Psoas muscle (tissue), 8 donors: ENCODE results near the gene RGL3. TPM values are rescaled to one million over a fixed set of nuclear protein-coding genes. Genes with fewer than 3 reads are reported as not detected.
"Not testable (repeated sequence)": the region's sequence is repeated elsewhere in the genome, so short reads cannot be mapped to it uniquely, and the experiment has no call there.

Source experiments
- ATAC-seq, 4 donors: fragments of 200-7000 bp; cut with Tn5 transposase; one replicate each; pipeline ENCODE4 v1.9.1; 2020; ENCODE audit warnings: moderate library complexity in 3 of 4, mild to moderate bottlenecking in 2 of 4
- DNase-seq, 2 donors: peaks; one replicate each; pipeline ENCODE4 v3.0.0-alpha.2; 2020
- H3K27ac ChIP-seq: fragments of 200-600 bp; one replicate; pipeline ENCODE4 v1.8.0; 2022
- H3K27me3 ChIP-seq, 3 donors: fragments of 200-600 bp in 1 of 3; one replicate each; pipeline versions ENCODE4 v1.6.1 to v1.8.0; 2013 to 2022; ENCODE audit warnings: low read length in 2 of 3, mild to moderate bottlenecking in 2 of 3, moderate library complexity in 1 of 3; ENCODE audit not compliant: insufficient read depth in 3 of 3
- H3K36me3 ChIP-seq, 2 donors: fragments of 200-600 bp in 1 of 2; one replicate each; pipeline versions ENCODE4 v1.6.1 to v1.8.0; 2013 to 2022; ENCODE audit warnings: low read depth in 1 of 2, mild to moderate bottlenecking in 1 of 2, moderate library complexity in 1 of 2; ENCODE audit not compliant: insufficient read depth in 1 of 2
- H3K4me1 ChIP-seq: fragments of 200-600 bp; one replicate; pipeline ENCODE4 v1.8.0; 2022
- H3K4me3 ChIP-seq: fragments of 200-600 bp; one replicate; pipeline ENCODE4 v1.8.0; 2022; ENCODE audit warnings: mild to moderate bottlenecking
- H3K9me3 ChIP-seq: fragments of 200-600 bp; one replicate; pipeline ENCODE4 v1.8.0; 2022
- WGBS, 3 donors: extraction: QIAGEN DNeasy Blood & Tissue Kit; methylation state at CpG; one replicate each; pipeline versions ENCODE4 v1.1.6 to v1.1.7; 2013; 5-methylcytosine and 5-hydroxymethylcytosine counted together
- intact Hi-C, 2 donors: fragments of 100-400 bp; cut with DNase I; formaldehyde crosslinking; loops; one replicate each; pipeline versions ENCODE4 v1.11.0 to v1.14.2; 2022
- polyA plus RNA-seq, 3 donors: library from polyadenylated mRNA; stranded (reverse); fragments of 200-250 nt; gene quantifications; one replicate each; pipeline ENCODE4 v1.2.3, GENCODE V29; 2013
- total RNA-seq, 4 donors: library from RNA; stranded (reverse); fragmentation: NEBNext Ultra II Directional in 2 of 4; extraction: Animal tissue kit (Norgen Biotek cat#: 25700) in 2 of 4; gene quantifications; one replicate each; pipeline versions ENCODE4 v1.2.1 to v1.2.4, GENCODE V29; 2021 to 2023
- TF ChIP-seq, protein P1 (sequence below): fragments of 200-600 bp; IDR thresholded peaks from one replicate; pipeline ENCODE4 v1.8.0; 2022; ENCODE audit warnings: antibody characterized with exemption
- donor health status: healthy with polysubstance abuse.
- donor health status: DM: no; HTN: no; CAD: no; lungs with moderate emphysema.
- donor health status: Bipolar disorder and iron deficiency.
- donor health status: healthy.
- donor health status: DM: yes; HTN: yes; CAD: no.
- donor health status: DM: no; HTN: no; CAD: no.
- donor health status: DM: no; HTN: no; CAD: no.
- donor health status: DM: yes; HTN: yes; CAD: no.

The RGL3 gene
- total and polyA plus RNA-seq, 7 donors = 1.2 to 6.4 (median 2.2) TPM

DNA sequence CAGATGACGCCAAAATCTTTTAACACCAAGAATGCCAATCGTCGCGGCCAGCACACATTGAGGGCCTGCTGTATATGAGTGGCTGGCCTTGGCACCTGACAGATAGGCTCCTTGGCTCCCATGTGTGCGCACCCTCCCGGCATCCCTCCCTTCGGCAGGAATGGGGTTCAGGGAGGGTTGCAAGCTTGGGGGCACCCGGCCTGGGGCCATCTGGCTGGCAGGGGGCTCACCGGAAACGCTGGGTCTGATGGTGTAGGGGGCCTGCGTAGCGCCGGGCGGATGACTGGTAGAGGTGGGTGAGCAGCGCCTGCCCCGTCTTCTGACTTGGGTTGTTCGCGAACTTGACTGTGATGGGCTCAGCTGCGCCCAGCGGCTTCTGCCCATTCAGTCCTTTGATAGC lies 38.7 kb upstream of the RGL3 start:
- Histone ChIP-seq H3K27me3 (peaks cover 0 to 33% (median 13%) of the 10 kb centered on the region in 3 donors), H3K27ac (no peak overlapping the region), H3K36me3 (no peaks in the 10 kb centered on the region), H3K4me1 (no peaks in the 10 kb centered on the region), H3K9me3 (no peaks in the 10 kb centered on the region), H3K4me3 (no peak overlapping the region)
- WGBS, 3 donors = 82 to 85% (median 83%) methylated on average over 20 of the region's 20 CpGs
- DNase-seq (no peak), ATAC-seq (no peak)
- TF ChIP-seq, protein P1, sequence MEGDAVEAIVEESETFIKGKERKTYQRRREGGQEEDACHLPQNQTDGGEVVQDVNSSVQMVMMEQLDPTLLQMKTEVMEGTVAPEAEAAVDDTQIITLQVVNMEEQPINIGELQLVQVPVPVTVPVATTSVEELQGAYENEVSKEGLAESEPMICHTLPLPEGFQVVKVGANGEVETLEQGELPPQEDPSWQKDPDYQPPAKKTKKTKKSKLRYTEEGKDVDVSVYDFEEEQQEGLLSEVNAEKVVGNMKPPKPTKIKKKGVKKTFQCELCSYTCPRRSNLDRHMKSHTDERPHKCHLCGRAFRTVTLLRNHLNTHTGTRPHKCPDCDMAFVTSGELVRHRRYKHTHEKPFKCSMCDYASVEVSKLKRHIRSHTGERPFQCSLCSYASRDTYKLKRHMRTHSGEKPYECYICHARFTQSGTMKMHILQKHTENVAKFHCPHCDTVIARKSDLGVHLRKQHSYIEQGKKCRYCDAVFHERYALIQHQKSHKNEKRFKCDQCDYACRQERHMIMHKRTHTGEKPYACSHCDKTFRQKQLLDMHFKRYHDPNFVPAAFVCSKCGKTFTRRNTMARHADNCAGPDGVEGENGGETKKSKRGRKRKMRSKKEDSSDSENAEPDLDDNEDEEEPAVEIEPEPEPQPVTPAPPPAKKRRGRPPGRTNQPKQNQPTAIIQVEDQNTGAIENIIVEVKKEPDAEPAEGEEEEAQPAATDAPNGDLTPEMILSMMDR = no peak
- intact Hi-C loops = no loop called here

DNA sequence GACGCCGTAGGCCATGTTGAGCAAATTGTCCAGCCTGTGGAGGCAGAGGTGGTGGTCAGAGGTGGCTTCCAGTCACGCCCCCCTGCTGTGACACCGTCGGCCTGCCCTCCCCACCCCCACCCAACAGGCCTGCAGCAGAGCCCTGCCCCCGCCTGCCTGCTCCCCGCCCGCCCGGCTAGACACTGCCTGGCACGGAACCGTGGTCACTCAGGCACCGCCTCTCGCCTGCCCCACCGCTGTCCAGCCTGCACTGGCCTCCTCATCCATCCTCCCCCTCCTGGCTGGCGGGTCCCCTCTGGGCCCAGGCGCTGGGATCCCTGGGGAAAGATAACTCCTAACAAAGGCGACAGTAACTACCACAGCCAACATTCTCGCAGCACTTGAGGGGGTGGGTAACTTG lies 38.0 kb upstream of the RGL3 start:
- H3K27me3 ChIP-seq = peaks cover 0 to 36% (median 17%) of the 10 kb centered on the region in 3 donors
- no peaks in the 10 kb centered on the region for H3K36me3 ChIP-seq
- intact Hi-C loops = no loop called here
- no peak for DNase-seq
- TF ChIP-seq, protein P1 = no peak
- no peak overlapping the region for H3K27ac ChIP-seq
- no peak overlapping the region for H3K4me3 ChIP-seq
- ATAC-seq = no peak
- no peaks in the 10 kb centered on the region for H3K4me1 ChIP-seq
- H3K9me3 ChIP-seq = no peaks in the 10 kb centered on the region
- WGBS, 3 donors = 9 to 15% (median 12%) methylated on average over 14 to 18 of the region's 18 CpGs

DNA sequence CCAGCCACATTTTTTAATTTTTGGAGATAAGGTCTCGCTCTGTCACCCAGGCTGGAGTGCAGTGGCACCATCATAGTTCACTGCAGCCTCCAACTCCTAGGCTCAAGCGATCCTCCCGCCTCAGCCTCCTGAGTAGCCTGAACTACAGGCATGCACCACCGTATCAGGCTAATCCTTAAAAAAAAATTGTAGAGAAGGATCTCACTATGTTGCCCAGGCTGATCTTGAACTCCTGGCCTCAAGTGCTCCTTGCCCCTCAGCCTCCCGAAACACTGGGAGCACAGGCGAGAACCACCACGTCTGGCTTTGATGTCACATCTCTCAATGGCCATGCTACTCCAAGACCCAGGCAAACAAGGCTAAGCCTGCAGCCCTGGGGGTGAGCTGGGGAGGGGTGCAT lies 37.5 kb upstream of the RGL3 start:
- intact Hi-C loops = no loop called here

DNA sequence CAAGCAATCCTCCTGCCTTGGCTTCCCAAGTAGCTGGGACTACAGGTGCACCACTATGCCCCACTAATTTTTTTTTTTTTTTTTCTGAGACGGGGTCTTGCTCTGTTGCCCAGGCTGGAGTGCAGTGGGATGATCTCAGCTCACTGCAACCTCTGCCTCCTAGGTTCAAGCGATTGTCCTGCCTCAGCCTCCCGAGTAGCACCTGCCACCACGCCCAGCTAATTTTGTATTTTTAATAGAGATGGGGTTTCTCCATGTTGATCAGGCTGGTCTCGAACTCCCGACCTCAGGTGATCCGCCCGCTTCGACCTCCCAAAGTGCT lies 36.1 kb upstream of the RGL3 start:
- H3K9me3 ChIP-seq, H3K27ac ChIP-seq, H3K4me3 ChIP-seq, H3K36me3 ChIP-seq, ATAC-seq, H3K4me1 ChIP-seq, DNase-seq, intact Hi-C loops: not testable (repeated sequence)
- peaks cover 0 to 31% (median 14%) of the 10 kb centered on the region in 3 donors for H3K27me3 ChIP-seq
- 83 to 92% (median 89%) methylated on average over 9 of the region's 9 CpGs for WGBS, 3 donors

More for the DNA sequence above, 37.5 kb upstream of the RGL3 start:
- H3K36me3 ChIP-seq = no peaks in the 10 kb centered on the region
- DNase-seq = no peak
- no peaks in the 10 kb centered on the region for H3K4me1 ChIP-seq
- H3K4me3 ChIP-seq = no peak overlapping the region
- ATAC-seq = no peak
- no peak overlapping the region for H3K27ac ChIP-seq
- WGBS, 3 donors = 82 to 86% (median 86%) methylated on average over 7 of the region's 7 CpGs
- peaks cover 0 to 36% (median 17%) of the 10 kb centered on the region in 3 donors for H3K27me3 ChIP-seq
- no peaks in the 10 kb centered on the region for H3K9me3 ChIP-seq
- TF ChIP-seq, protein P1 = no peak

DNA sequence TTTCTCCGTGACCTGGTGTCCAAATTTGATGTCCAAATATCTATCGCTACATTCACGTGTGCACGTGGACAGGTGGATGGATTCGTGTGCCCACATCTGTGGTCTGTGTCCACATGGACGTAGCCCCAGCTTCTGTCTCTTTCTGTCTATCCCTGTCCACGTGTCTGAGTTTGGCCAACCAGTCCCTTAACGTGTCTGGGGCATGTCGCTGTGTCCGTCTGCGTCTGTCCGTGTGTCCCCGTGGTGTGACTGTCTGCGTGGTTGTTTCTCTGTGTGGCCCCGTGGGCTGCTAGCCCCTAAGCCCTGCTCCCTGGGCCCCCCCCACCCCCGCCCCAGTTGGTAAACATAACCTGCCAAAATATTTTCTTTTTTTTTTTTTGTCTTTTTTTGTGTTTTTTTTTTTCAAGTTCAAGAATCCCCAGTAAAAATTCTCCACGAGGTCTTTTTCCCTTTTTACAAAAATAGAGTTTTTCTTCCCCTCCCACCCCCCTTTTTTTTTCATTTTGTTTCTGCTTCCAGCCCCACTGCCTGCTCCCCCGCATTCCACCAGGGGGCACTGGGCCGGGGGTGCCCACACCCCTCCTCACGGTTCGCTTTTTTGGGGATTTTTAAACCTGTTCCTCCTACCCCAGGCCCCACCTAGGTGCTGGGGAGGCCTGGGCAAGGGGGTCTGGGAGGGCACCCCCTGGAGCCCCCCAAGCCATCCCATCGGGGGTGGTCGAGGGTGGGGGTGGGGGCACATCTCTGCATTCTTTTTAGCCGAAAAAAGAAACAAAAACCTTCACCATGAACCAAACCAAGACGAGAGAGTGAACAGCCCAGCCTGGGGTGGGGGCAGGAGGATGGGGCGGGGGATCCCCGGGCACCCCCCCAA lies 34.6 kb upstream of the RGL3 start:
- no peak for ATAC-seq
- no peak overlapping the region for H3K4me3 ChIP-seq
- no peak overlapping the region for H3K27ac ChIP-seq
- H3K9me3 ChIP-seq = no peaks in the 10 kb centered on the region
- intact Hi-C loops = no loop called here
- peaks cover 0 to 20% (median 14%) of the 10 kb centered on the region in 3 donors for H3K27me3 ChIP-seq
- no peaks in the 10 kb centered on the region for H3K4me1 ChIP-seq
- 45 to 54% (median 46%) methylated on average over 24 to 27 of the region's 27 CpGs for WGBS, 3 donors
- no peak for DNase-seq
- peaks cover 0 to 20% of the 10 kb centered on the region in 2 donors for H3K36me3 ChIP-seq
- TF ChIP-seq, protein P1 = peak; percentile 22
